ENCODE results near the gene IPP. TPM values are rescaled to one million over a fixed set of nuclear protein-coding genes. Genes with fewer than 3 reads are reported as not detected.
A peak's percentile ranks its signal among the peaks of the same experiment; 100 is the strongest.
"Not testable (repeated sequence)": the region's sequence is repeated elsewhere in the genome, so short reads cannot be mapped to it uniquely, and the experiment has no call there.

The IPP gene
- total RNA-seq, 4 donors from 2014 or later: 6.7 to 16.3 (median 8.0) TPM

DNA sequence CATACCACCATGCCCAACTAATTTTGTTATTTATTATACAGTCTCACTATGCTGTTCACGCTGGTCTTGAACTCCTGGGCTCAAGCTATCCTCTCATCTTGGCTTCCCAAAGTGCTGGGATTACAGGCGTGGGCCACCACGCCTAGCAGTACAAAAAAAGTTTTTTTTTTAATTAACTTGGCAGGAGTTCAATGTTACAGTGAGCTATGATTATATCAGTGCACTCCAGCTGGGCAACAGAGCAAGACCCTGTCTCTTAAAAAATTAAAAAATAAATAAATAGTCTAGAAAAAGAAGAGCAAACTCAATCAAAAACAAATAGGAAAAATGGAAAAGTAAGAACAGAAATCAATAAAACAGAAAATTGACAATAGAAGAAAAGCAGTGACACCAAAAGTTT lies 36.7 kb downstream of the IPP start:
- Histone ChIP-seq H3K36me3 (peaks cover 0 to 73% of the 10 kb centered on the region in 2 donors), H3K4me1 (no peaks in the 10 kb centered on the region), H3K9me3 (peaks cover 0 to under 1% (median 0%) of the 10 kb centered on the region in 3 donors), H3K27me3 (no peaks in the 10 kb centered on the region), H3K4me3 (no peak overlapping the region), H3K27ac (no peak overlapping the region)
- 93% methylated on average over 3 of the region's 3 CpGs; no CpG with 5 or more reads in 1 of the 2 donors for WGBS, 2 donors (ENCODE audit: low coverage in 1 of 2)
- no peak for ATAC-seq
- TF ChIP-seq, protein P1, sequence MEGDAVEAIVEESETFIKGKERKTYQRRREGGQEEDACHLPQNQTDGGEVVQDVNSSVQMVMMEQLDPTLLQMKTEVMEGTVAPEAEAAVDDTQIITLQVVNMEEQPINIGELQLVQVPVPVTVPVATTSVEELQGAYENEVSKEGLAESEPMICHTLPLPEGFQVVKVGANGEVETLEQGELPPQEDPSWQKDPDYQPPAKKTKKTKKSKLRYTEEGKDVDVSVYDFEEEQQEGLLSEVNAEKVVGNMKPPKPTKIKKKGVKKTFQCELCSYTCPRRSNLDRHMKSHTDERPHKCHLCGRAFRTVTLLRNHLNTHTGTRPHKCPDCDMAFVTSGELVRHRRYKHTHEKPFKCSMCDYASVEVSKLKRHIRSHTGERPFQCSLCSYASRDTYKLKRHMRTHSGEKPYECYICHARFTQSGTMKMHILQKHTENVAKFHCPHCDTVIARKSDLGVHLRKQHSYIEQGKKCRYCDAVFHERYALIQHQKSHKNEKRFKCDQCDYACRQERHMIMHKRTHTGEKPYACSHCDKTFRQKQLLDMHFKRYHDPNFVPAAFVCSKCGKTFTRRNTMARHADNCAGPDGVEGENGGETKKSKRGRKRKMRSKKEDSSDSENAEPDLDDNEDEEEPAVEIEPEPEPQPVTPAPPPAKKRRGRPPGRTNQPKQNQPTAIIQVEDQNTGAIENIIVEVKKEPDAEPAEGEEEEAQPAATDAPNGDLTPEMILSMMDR (IDR thresholded peaks at IDR 0.05): no peak
- TF ChIP-seq EP300 (IDR thresholded peaks at IDR 0.05): no peak
- no peak for TF ChIP-seq POLR2AphosphoS5 (IDR thresholded peaks at IDR 0.05)
- TF ChIP-seq POLR2A (IDR thresholded peaks at IDR 0.05): no peak

DNA sequence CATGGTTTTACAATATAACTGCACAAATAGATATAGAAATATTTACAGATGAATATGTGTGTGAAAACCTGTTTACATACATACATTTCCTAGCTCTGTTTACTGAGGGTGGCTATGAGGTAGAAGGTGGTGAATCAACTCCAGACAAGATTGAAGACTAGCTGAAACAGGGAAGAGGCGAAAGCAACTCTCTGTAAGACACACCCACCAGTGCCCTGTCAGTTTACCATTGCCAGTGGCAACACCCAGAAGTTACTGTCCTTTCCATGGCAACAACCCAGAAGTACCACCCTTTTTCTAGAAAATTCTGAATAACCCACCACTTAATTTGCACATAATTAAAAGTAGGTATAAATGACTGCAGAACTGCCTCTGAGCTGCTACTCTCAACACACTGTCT lies 45.8 kb downstream of the IPP start:
- no peaks in the 10 kb centered on the region for H3K4me1 ChIP-seq
- WGBS, 2 donors (ENCODE audit: low coverage in 1 of 2): 100% methylated on average over 1 of the region's 1 CpG
- TF ChIP-seq POLR2A (IDR thresholded peaks at IDR 0.05) (no peak), EP300 (IDR thresholded peaks at IDR 0.05) (no peak), POLR2AphosphoS5 (IDR thresholded peaks at IDR 0.05) (no peak)
- TF ChIP-seq, protein P1 (IDR thresholded peaks at IDR 0.05): no peak
- no peak overlapping the region for H3K4me3 ChIP-seq
- no peak overlapping the region for H3K27ac ChIP-seq
- H3K27me3 ChIP-seq: no peaks in the 10 kb centered on the region
- H3K36me3 ChIP-seq: peaks cover 0 to 67% of the 10 kb centered on the region in 2 donors
- peaks cover 0 to 9% (median 0%) of the 10 kb centered on the region in 3 donors for H3K9me3 ChIP-seq
- no peak for ATAC-seq

DNA sequence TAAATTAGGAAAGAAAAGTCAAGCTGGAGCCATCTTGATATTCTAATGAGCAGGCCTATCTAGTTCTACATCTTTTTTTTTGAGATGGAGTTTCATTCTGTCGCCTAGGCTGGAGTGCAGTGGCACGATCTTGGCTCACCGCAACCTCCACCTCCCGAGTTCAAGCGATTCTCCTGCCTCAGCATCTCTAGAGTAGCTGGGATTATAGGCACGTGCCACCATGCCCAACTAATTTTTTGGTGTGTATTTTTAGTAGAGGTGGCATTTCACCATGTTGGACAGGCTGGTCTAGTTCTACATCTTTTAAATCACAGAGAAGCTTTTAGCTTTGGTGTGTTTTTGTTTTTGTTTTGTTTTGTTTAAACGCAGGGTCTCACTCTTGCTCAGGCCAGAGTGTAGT lies 55.6 kb downstream of the IPP start:
- Histone ChIP-seq H3K36me3 (peaks cover 0 to 84% of the 10 kb centered on the region in 2 donors), H3K27ac (no peak overlapping the region), H3K9me3 (no peaks in the 10 kb centered on the region), H3K4me3 (no peak overlapping the region), H3K27me3 (no peaks in the 10 kb centered on the region), H3K4me1 (peaks cover 0 to 5% (median 0%) of the 10 kb centered on the region in 3 donors)
- WGBS, 2 donors (ENCODE audit: low coverage in 1 of 2): 75 to 85% methylated on average over 6 to 7 of the region's 7 CpGs
- TF ChIP-seq POLR2A (IDR thresholded peaks at IDR 0.05) (no peak), POLR2AphosphoS5 (IDR thresholded peaks at IDR 0.05) (no peak), EP300 (IDR thresholded peaks at IDR 0.05) (no peak)
- TF ChIP-seq, protein P1 (IDR thresholded peaks at IDR 0.05): no peak
- ATAC-seq: no peak

DNA sequence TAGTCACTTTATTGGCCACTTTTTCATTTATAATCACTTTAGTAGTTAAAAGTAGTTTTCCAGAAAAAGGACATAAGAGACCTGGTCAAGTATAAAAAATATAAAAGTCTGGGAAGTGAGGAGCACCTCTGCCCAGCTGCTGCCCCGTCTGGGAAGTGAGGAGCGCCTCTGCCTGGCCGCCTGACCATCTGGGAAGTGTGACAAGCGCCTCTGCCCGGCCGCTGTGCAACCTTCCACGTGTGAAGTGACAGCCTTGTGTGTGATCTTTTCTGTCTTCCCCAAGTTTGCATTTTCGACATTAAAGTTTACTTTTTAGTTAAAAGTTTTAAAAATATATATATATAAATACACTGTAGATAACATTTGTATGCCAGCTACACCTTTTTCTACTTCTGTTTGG lies 56.6 kb downstream of the IPP start:
- Histone ChIP-seq H3K36me3 (peaks cover 0 to 82% of the 10 kb centered on the region in 2 donors), H3K4me1 (peaks cover 0 to 15% (median 8%) of the 10 kb centered on the region in 3 donors)
- ATAC-seq, H3K27me3 ChIP-seq, H3K9me3 ChIP-seq, H3K4me3 ChIP-seq, H3K27ac ChIP-seq: not testable (repeated sequence)
- WGBS, 2 donors (ENCODE audit: low coverage in 1 of 2): 50 to 60% methylated on average over 2 to 8 of the region's 8 CpGs

DNA sequence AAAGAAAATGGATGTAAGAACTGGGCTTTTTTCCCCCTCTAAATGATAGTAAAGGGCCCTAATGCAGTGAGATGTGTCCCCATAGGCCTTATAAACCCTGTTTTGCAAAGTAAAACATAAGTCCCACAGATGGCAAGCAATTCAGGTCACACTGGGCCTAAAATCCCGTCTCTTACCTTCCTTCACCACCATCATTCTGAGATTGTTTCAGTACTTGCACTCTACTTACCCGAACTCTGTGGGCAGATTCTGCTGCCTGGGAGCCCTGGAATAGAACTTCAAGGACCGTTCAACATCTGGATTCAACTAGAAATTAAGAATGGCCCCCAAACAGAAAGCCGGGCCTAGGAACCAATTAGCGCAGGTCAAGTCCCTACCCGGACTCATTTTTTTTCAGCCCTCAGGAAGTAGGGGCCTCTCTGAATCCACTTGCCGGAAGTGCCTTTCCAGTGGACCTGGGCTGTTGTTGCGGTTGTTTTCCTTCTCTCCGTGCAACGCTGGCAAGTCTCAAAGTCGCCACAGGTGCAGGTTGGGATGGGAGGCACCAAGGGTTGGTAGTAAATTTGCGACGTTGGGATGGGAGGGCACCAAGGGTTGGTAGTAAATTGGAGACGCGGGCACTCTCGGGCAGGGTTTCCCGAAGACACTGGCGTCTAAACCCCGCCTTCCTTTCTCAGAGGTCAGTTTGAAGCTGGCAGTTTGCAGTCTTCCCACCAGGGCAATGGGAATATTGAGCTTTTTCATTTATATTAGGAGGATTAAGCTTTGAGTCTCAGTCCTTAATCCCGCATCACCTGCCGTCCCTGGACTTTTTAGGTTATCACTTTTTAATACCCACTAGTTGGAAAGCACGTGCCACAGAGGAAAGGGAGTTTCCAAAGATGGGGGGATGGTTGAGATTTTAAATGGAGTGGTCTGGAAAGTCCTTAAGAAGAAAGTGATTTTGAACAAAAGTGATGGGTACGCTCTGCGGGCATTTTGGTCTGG lies 62.4 kb downstream of the IPP start, which contains the start of gene TMEM69:
Gene TMEM69, plus strand, starts transcription at position 428 of the 987 bp plus-strand sequence. CDS start 2,888 bp downstream, outside the sequence.
- 2 to 4% methylated on average over 10 to 16 of the region's 24 CpGs for WGBS, 2 donors (ENCODE audit: low coverage in 1 of 2)
- Histone ChIP-seq H3K9me3 (no peaks in the 10 kb centered on the region), H3K4me3 (peak within 1 kb of the TSS; percentile 90 to 99)

More for the DNA sequence above, 62.4 kb downstream of the IPP start, which contains the start of gene TMEM69:
- Histone ChIP-seq H3K27me3 (no peaks in the 10 kb centered on the region), H3K36me3 (peaks cover 0 to 25% of the 10 kb centered on the region in 2 donors), H3K27ac (peak within 1 kb of the TSS; percentile 95 to 99 (median 96)), H3K4me1 (peaks cover 2 to 48% (median 11%) of the 10 kb centered on the region in 3 donors)
- ATAC-seq: peak; percentile 25
- TF ChIP-seq, protein P1 (IDR thresholded peaks at IDR 0.05): peak in 2 of 4 experiments; percentile 53 to 61
- TF ChIP-seq POLR2AphosphoS5 (IDR thresholded peaks at IDR 0.05) (peak; percentile 65), POLR2A (IDR thresholded peaks at IDR 0.05) (peak in 1 of 2 donors; percentile 43), EP300 (IDR thresholded peaks at IDR 0.05) (no peak)

All from gastroesophageal sphincter (tissue), 4 donors.